T-helper 2 cell treated with Interferon-gamma antibody and Interleukin-4, amounts not matched to agents 100 ng/mL and 5 ng/mL, for 36 hours (primary cell): ENCODE results near the gene ZCCHC24. TPM values are rescaled to one million over a fixed set of nuclear protein-coding genes. Genes with fewer than 3 reads are reported as not detected.

Experiments
- intact Hi-C: fragments of 100-400 bp; cut with micrococcal nuclease; formaldehyde crosslinking; loops from one replicate; pipeline ENCODE4 v1.15.1; 2023
- total RNA-seq: library from RNA; stranded (reverse); gene quantifications from 2 replicates; pipeline ENCODE4 v1.2.3, GENCODE V29; 2022

ZCCHC24 gene
- total RNA-seq, 1 donor from 2014 or later = 1.2 TPM

DNA sequence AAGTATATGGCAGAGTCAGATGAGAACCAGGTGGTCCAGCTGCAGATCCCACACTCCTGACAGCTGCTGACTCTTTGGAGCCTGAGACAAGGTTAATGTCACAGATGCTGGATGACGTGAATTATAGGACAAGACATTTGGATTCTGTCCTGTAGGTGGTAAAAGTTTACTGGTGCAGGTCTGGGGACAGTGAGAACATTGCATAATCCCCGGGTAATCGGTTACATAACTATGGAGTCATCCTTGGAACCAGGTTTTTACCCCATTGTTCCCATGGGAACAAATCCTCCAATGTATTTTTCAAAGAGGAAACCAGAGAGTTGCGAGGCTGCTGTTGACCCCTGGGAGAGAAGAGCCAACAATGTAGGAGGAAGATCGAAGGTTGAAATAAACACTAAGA lies 27.5 kb upstream of the ZCCHC24 start:
- intact Hi-C loops = no loop called here

DNA sequence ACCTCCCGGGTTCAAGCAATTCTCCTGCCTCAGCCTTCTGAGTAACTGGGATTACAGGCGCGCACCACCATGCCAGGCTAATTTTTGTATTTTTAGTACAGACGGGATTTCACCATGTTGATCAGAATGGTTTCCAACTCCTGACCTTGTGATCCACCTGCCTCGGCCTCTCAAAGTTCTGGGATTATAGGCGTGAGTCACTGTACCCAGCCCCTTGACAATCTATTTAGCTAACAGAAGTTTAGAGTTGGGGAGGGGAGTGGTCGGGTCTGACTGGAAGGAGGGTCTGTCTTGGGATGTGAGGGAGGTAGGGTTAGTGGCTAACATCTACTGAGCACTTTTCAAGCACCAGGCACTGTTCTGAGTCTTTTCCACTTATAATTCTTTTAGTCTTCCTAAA lies 27.0 kb upstream of the ZCCHC24 start:
- intact Hi-C loops = no loop called here

GRCh38 chr10:79471776-79472175 lies 26.4 kb upstream of the ZCCHC24 start:
- intact Hi-C loops = no loop called here

GRCh38 chr10:79470096-79470495 lies 24.7 kb upstream of the ZCCHC24 start:
- intact Hi-C loops = no loop called here

DNA sequence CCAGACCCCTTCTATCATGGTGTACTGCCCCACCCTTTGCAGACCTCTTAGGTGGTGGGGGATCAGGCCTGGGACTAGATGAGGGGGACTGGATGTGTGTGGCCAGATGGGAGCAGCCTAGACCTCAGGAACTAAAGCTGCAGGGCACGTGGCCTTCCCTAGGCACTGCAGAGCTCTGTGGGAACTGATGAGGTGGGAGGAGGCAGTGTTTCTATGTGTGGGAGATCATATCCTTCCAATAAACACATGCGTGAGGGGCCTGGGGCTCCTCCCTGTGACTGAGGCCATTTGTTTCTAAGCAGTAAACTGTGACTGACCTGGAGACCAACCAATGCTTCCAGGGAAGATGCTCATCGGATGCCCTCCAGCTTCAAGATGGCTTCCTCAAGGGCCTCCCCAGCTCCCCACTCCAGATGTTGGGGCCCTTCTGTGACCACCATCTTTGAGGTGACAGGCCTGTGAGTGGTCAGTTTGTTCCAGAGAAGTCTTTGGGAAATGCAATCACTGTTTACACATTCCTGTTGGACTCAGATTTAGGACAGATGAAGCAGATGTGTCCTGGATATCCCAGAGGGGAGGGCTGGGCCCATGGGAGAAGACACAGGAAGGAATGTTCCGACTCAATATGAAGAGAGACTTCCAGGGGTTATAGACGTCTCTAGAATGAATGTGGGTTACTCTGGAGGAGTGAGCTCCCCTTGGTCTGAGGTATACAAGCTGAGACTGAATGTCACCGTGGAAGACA lies 23.6 kb upstream of the ZCCHC24 start:
- intact Hi-C loops = no loop called here

DNA sequence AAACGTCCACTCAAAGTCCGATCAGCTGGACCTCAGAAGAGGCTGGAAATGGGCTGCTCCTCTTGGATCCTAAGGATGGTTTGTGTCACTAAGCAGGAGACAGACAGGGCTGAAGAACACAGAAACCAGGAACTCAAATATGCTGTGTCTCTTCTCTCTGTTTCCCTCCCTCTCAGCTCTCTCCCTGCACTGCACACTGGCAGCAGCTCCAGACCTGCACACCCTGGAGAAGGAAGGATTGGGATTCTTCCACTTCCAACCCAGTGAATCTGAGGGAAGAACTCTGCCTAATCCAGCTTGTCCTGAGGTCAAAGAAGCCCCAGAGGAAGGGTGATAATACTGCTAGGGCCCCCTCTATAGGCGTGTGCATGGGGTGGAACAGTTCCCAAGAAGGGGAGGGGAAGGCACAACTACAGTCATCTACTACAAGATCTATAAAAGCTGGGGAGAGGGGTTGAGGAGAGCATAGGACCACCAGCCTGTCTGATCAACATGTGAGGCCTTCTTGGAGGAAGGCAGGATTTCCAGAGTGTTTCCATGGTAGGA lies 22.7 kb upstream of the ZCCHC24 start:
- intact Hi-C loops = no loop called here

- intact Hi-C loops = no loop called here
Observed at GRCh38 chr10:79465341-79465740, 19.9 kb upstream of the ZCCHC24 start.

- intact Hi-C loops = no loop called here
Observed at GRCh38 chr10:79463578-79464496, 18.4 kb upstream of the ZCCHC24 start.

DNA sequence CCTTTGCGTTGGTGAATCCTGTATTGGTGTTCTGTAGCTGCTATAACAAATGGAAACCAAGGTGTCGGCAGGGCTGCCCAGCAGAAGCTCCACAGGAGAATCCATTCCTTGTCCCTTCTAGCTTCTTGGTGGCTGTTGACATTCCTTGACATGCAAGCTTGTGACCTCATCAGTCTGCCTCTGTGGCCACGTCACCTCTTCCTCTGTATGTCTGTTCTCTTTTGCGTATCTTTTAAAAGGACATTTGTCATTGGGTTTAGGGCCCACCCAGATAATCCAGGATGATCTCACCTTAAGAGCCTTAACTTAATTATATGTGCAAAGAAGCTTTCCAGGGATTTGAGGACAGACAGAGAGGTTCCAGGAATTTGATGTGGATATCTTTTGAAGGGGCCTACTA lies 15.3 kb upstream of the ZCCHC24 start:
- intact Hi-C loops = no loop called here

DNA sequence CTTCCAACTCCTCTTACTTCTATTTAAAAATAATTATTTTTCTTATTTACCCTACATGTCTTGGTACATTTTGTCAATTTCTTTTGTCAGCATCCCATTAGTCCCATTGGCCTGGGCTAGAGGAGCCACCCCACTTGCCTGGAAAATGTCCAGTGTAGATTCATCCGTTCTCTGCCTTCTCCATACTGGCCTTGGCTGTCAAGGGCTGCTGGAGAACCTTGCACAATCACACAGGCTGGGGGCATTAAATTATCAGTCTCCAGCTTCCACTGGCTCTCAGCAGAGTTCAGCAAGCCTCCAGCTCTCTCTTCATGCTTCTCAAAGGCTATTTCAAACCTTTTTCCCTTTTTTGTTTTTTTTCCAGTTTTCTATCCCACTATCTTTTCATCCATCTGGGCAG lies 13.8 kb upstream of the ZCCHC24 start:
- intact Hi-C loops = no loop called here

DNA sequence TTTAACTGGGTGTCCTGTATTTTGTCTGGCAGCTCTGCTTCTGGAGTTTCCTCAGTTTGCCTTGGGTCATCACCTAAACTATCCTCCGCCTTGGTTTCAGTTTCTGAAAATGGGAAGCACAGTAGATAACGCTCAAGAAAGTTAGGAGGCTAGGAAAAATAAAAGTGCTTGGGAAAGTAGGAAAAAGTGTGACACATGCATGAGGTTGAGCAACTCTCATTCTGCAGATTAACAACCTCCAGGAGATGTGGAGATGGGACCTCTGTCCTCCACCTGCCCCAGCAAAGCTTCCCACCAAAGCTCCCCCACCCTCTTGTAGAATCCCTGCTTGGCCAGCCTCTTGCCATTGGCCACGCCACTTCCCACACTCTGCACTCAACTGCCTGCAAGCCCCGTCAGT lies 13.1 kb upstream of the ZCCHC24 start:
- intact Hi-C loops = no loop called here

DNA sequence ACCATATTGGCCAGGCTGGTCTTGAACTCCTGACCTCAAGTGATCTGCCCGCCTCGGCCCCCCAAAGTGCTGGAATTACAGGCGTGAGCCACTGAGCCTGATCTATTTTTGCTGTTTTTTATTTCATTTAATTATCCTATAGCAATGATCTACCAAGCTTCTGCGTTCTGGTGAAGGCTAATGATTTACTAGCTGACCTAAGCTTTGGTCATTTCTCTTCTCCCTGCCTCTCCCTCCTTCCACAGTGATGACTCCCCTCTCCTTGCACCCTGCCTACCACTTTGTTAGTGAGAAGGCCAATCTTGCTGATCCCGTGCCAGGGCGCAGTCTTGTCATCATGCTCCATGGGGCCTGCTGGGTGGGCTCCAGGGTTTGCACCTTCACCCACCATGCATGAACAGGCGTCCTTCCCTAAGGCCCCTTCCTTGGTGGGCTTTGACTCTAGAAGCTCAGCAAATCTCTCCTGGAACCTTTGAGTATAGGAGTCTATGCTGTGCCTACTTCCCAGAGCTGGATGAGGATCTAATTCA lies 11.9 kb upstream of the ZCCHC24 start:
- intact Hi-C loops = no loop called here

DNA sequence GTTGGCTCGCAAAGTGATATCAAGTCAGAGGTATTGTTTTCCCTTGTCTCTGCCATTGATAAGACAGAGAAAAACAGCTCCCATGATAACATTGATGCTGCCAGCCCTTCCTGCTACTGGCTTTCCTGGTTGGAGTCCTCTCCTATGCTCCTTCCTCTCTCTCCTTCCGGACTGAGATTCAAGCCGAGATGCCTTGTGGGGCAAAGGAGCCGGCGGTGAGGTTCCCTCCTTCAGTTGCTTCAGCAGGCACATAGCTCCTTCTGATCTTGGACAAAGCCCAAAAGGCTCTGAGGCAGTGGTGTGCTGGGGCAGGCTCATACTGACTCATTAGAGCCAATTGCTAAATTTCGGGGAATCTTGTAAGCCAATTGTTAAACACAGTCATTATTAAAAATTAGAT lies 8.8 kb upstream of the ZCCHC24 start:
- intact Hi-C loops = no loop called here

- intact Hi-C loops = no loop called here
Observed at GRCh38 chr10:79453392-79453791, 8.0 kb upstream of the ZCCHC24 start.

- intact Hi-C loops = no loop called here
Observed at GRCh38 chr10:79452174-79452611, 6.8 kb upstream of the ZCCHC24 start.

GRCh38 chr10:79451046-79451699 lies 5.7 kb upstream of the ZCCHC24 start:
- intact Hi-C loops = no loop called here

DNA sequence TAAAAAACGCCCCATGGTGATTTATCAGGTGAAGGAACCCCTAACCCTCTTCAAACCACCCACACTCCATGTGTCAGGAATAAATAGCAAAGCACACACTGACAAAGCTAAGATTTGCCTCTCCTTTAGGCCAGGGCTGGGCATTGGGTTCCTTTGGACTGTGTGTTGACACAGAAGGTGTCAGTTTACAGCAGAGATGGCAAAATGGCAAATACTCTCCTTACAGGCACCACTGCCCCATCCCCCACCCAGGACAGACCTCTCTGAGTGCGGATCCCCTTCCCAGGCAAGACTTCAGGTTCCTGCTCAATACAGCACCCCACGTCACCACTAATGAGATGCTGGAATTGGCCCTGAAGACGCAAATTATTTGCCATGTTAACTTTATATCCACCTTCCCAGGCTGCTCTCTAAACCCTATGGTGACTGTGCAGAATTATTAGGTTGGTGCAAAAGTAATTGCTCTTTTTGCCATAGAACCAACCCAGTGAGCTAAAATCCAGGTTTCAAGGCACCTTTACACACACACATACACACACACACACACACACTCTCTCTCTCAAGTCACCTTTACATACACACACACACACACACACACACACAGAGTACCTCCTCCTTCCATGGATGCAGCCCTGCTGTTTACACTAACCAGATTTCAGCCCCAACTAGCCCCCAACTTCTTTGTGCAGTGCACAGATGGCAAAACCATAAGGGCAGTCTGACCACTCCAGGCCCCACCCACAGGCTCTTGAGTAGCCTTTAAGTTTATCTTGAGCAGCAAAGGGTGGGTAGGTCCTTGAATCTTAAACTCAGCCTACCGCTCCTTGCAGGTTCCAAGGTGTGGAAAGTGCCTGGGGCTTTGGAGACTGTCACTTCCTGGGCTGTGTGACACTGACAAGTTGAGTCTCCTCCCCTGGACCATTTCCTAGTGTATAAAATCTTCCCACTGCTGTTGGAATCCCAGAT lies 4.0 kb upstream of the ZCCHC24 start:
- intact Hi-C loops = loop anchor here (5.0 to 10.0 kb wide), 3 partner anchors 162 to 1417 kb away; partner anchors contain the start of gene RPS24

DNA sequence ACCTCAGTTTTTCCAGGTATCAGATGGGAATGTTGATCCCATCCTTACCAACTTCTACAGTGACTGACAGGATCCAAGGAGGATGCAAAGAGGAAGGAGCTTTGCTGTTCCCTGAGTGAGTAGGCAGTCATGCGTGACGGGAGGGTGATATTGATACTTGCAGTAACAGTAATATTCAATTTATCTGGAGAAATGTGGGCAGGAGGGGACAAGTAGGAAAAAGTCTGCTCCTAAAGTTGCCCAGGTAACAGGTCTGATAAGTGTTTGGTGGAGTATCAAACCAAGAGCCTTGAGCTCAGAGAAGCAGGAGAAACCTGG lies 3.3 kb upstream of the ZCCHC24 start:
- intact Hi-C loops = loop anchor here (5.0 to 10.0 kb wide), 3 partner anchors 161 to 1416 kb away; partner anchors contain the start of gene RPS24

GRCh38 chr10:79447911-79448731 lies 2.7 kb upstream of the ZCCHC24 start:
- intact Hi-C loops = loop anchor here (5.0 to 10.0 kb wide), 3 partner anchors 161 to 1416 kb away; partner anchors contain the start of gene RPS24
